SJCRH30 (cell line): Measurements from ENCODE around the gene SNF8. TPM values are rescaled to one million over a fixed set of nuclear protein-coding genes. Genes with fewer than 3 reads are reported as not detected.

Experiments
- DNase-seq, 2 experiments: peaks; one replicate each; pipeline ENCODE4 v3.0.0-alpha.2; 2015 to 2020
- H3K27ac ChIP-seq: fragments of 250-450 bp; sonication (Bioruptor Pico); 2 replicates; pipeline ENCODE4 v1.5.1; 2020; ENCODE audit warnings: mild to moderate bottlenecking, moderate library complexity
- H3K27me3 ChIP-seq: fragments of 250-450 bp; sonication (Bioruptor Pico); 2 replicates; pipeline ENCODE4 v1.5.1; 2020; ENCODE audit warnings: mild to moderate bottlenecking, moderate library complexity
- H3K36me3 ChIP-seq: fragments of 250-450 bp; sonication (Bioruptor Pico); 2 replicates; pipeline ENCODE4 v1.5.1; 2020; ENCODE audit warnings: mild to moderate bottlenecking, moderate library complexity
- H3K4me1 ChIP-seq: fragments of 250-450 bp; sonication (Bioruptor Pico); 2 replicates; pipeline ENCODE4 v1.5.1; 2020; ENCODE audit warnings: mild to moderate bottlenecking, moderate library complexity
- H3K4me3 ChIP-seq: fragments of 250-450 bp; sonication (Bioruptor Pico); 2 replicates; pipeline ENCODE4 v1.5.1; 2020; ENCODE audit warnings: mild to moderate bottlenecking, moderate library complexity
- H3K9me3 ChIP-seq: fragments of 250-450 bp; sonication (Bioruptor Pico); replicated peaks from 2 replicates; pipeline ENCODE4 v1.5.1; 2020; ENCODE audit warnings: mild to moderate bottlenecking, moderate library complexity
- total RNA-seq: library from RNA; depleted of rRNA; stranded (reverse); fragments of >200 nt; shearing (Covaris generic); gene quantifications from 2 replicates; pipeline ENCODE4 v1.2.3, GENCODE V29; 2014

The SNF8 gene
- total RNA-seq, 1 experiment from 2014 or later: 141 TPM

GRCh38 chr17:48912476-48912875 lies 32.2 kb downstream of the SNF8 start:
- no peak for DNase-seq
- Histone ChIP-seq H3K4me1 (peaks cover 13% of the 10 kb centered on the region), H3K27me3 (no peaks in the 10 kb centered on the region), H3K27ac (no peak overlapping the region), H3K4me3 (no peak overlapping the region), H3K36me3 (peaks cover 58% of the 10 kb centered on the region), H3K9me3 (no peaks in the 10 kb centered on the region)

- Histone ChIP-seq H3K4me3 (no peak overlapping the region), H3K4me1 (peaks cover 13% of the 10 kb centered on the region), H3K27me3 (no peaks in the 10 kb centered on the region), H3K27ac (no peak overlapping the region), H3K9me3 (no peaks in the 10 kb centered on the region), H3K36me3 (peaks cover 38% of the 10 kb centered on the region)
- peak in 1 of 2 experiments; percentile 39 for DNase-seq
These were observed 34.3 kb downstream of the SNF8 start for GRCh38 chr17:48910370-48910769.

GRCh38 chr17:48909783-48910182 lies 34.9 kb downstream of the SNF8 start:
- Histone ChIP-seq H3K4me1 (peaks cover 13% of the 10 kb centered on the region), H3K27ac (no peak overlapping the region), H3K27me3 (no peaks in the 10 kb centered on the region), H3K36me3 (peaks cover 32% of the 10 kb centered on the region), H3K9me3 (no peaks in the 10 kb centered on the region), H3K4me3 (peak overlapping the region; percentile 80)
- DNase-seq: no peak

GRCh38 chr17:48908853-48909394 lies 35.7 kb downstream of the SNF8 start:
- H3K36me3 ChIP-seq: peaks cover 31% of the 10 kb centered on the region
- H3K9me3 ChIP-seq: no peaks in the 10 kb centered on the region
- peak overlapping the region; percentile 67 for H3K27ac ChIP-seq
- H3K4me3 ChIP-seq: peak overlapping the region; percentile 80
- DNase-seq: peak; percentile 95 to 98
- peaks cover 13% of the 10 kb centered on the region for H3K4me1 ChIP-seq
- H3K27me3 ChIP-seq: no peaks in the 10 kb centered on the region

GRCh38 chr17:48908047-48908843 lies 36.4 kb downstream of the SNF8 start, which contains the start of gene UBE2Z:
TSS of gene UBE2Z (plus strand) at chr17:48908407. CDS start at chr17:48908504, 97 bp downstream.
- H3K9me3 ChIP-seq: no peaks in the 10 kb centered on the region
- peaks cover 27% of the 10 kb centered on the region for H3K36me3 ChIP-seq
- peak within 1 kb of the TSS; percentile 80 for H3K4me3 ChIP-seq
- H3K27me3 ChIP-seq: no peaks in the 10 kb centered on the region
- peak; percentile 94 to 96 for DNase-seq
- H3K27ac ChIP-seq: peak within 1 kb of the TSS; percentile 67
- H3K4me1 ChIP-seq: peaks cover 13% of the 10 kb centered on the region

GRCh38 chr17:48907713-48908046 lies 37.0 kb downstream of the SNF8 start:
- no peak for DNase-seq
- H3K4me1 ChIP-seq: peaks cover 13% of the 10 kb centered on the region
- H3K36me3 ChIP-seq: peaks cover 22% of the 10 kb centered on the region
- peak overlapping the region; percentile 67 for H3K27ac ChIP-seq
- no peaks in the 10 kb centered on the region for H3K27me3 ChIP-seq
- peak overlapping the region; percentile 80 for H3K4me3 ChIP-seq
- H3K9me3 ChIP-seq: no peaks in the 10 kb centered on the region

GRCh38 chr17:48905987-48906515 lies 38.6 kb downstream of the SNF8 start:
- H3K27ac ChIP-seq: no peak overlapping the region
- H3K9me3 ChIP-seq: no peaks in the 10 kb centered on the region
- peaks cover 10% of the 10 kb centered on the region; the same call in 1 of the 2 replicates for H3K36me3 ChIP-seq
- H3K27me3 ChIP-seq: no peaks in the 10 kb centered on the region
- H3K4me3 ChIP-seq: no peak overlapping the region
- DNase-seq: no peak
- H3K4me1 ChIP-seq: peaks cover 13% of the 10 kb centered on the region

GRCh38 chr17:48904428-48904827 lies 40.2 kb downstream of the SNF8 start:
- no peaks in the 10 kb centered on the region for H3K27me3 ChIP-seq

GRCh38 chr17:48903401-48903800 lies 41.2 kb downstream of the SNF8 start:
- no peak overlapping the region for H3K27ac ChIP-seq
- 0 out of 2 replicates have a peak, but pooled peaks cover 1% of the 10 kb centered on the region for H3K36me3 ChIP-seq
- no peaks in the 10 kb centered on the region for H3K27me3 ChIP-seq
- no peaks in the 10 kb centered on the region for H3K9me3 ChIP-seq
- no peak for DNase-seq
- no peaks in the 10 kb centered on the region for H3K4me1 ChIP-seq
- no peak overlapping the region for H3K4me3 ChIP-seq

More at GRCh38 chr17:48904428-48904827, 40.2 kb downstream of the SNF8 start:
- Histone ChIP-seq H3K36me3 (no peaks in the 10 kb centered on the region), H3K27ac (no peak overlapping the region), H3K9me3 (no peaks in the 10 kb centered on the region), H3K4me1 (no peaks in the 10 kb centered on the region; the same call in 1 of the 2 replicates), H3K4me3 (no peak overlapping the region)
- no peak for DNase-seq

GRCh38 chr17:48901241-48901640 lies 43.4 kb downstream of the SNF8 start:
- Histone ChIP-seq H3K4me1 (no peaks in the 10 kb centered on the region), H3K27me3 (no peaks in the 10 kb centered on the region), H3K4me3 (no peak overlapping the region), H3K27ac (no peak overlapping the region), H3K36me3 (0 out of 2 replicates have a peak, but pooled peaks cover 11% of the 10 kb centered on the region), H3K9me3 (no peaks in the 10 kb centered on the region)
- no peak for DNase-seq

- no peak for DNase-seq
- Histone ChIP-seq H3K4me3 (no peak overlapping the region), H3K27me3 (no peaks in the 10 kb centered on the region), H3K4me1 (no peaks in the 10 kb centered on the region; the same call in 1 of the 2 replicates), H3K36me3 (peaks cover 12% of the 10 kb centered on the region; the same call in 1 of the 2 replicates), H3K9me3 (no peaks in the 10 kb centered on the region), H3K27ac (no peak overlapping the region)
These were observed 49.8 kb downstream of the SNF8 start for GRCh38 chr17:48894886-48895285.

- Histone ChIP-seq H3K27ac (no peak overlapping the region; the same call in 1 of the 2 replicates), H3K36me3 (peaks cover 12% of the 10 kb centered on the region; the same call in 1 of the 2 replicates), H3K4me3 (peak overlapping the region; percentile 81), H3K4me1 (no peaks in the 10 kb centered on the region; the same call in 1 of the 2 replicates), H3K27me3 (no peaks in the 10 kb centered on the region), H3K9me3 (no peaks in the 10 kb centered on the region)
- no peak for DNase-seq
These were observed 50.8 kb downstream of the SNF8 start for GRCh38 chr17:48893646-48894508.

GRCh38 chr17:48892940-48893645 lies 51.5 kb downstream of the SNF8 start:
- H3K27ac ChIP-seq: peak overlapping the region; percentile 30
- no peaks in the 10 kb centered on the region; the same call in 1 of the 2 replicates for H3K4me1 ChIP-seq
- peaks cover 8% of the 10 kb centered on the region; the same call in 1 of the 2 replicates for H3K36me3 ChIP-seq
- H3K27me3 ChIP-seq: no peaks in the 10 kb centered on the region
- DNase-seq: no peak
- H3K9me3 ChIP-seq: no peaks in the 10 kb centered on the region
- peak overlapping the region; percentile 81 for H3K4me3 ChIP-seq

GRCh38 chr17:48890086-48890485 lies 54.6 kb downstream of the SNF8 start:
- H3K36me3 ChIP-seq: 0 out of 2 replicates have a peak, but pooled peaks cover 2% of the 10 kb centered on the region
- no peak overlapping the region for H3K4me3 ChIP-seq
- H3K4me1 ChIP-seq: no peaks in the 10 kb centered on the region; the same call in 1 of the 2 replicates
- DNase-seq: no peak
- no peak overlapping the region for H3K27ac ChIP-seq
- H3K27me3 ChIP-seq: no peaks in the 10 kb centered on the region
- no peaks in the 10 kb centered on the region for H3K9me3 ChIP-seq
